Large intestine (tissue), 3 donors: ENCODE results near the gene MYOG. TPM values are rescaled to one million over a fixed set of nuclear protein-coding genes. Genes with fewer than 3 reads are reported as not detected.

Experiments
- DNase-seq, 2 donors: peaks; one replicate each; pipeline versions ENCODE4 v3.0.0 to v3.0.0-alpha.2; 2013
- H3K27ac ChIP-seq: one replicate; pipeline ENCODE4 v1.5.1; 2013; ENCODE audit warnings: low read length
- H3K27me3 ChIP-seq: 2 replicates; pipeline ENCODE4 v1.6.1; 2013; ENCODE audit warnings: low read length; ENCODE audit not compliant: control insufficient read depth, insufficient read depth
- H3K36me3 ChIP-seq: 2 replicates; pipeline ENCODE4 v1.6.1; 2013; ENCODE audit warnings: low read length; ENCODE audit not compliant: control insufficient read depth, insufficient read depth
- H3K4me1 ChIP-seq: one replicate; pipeline ENCODE4 v1.6.1; 2013; ENCODE audit warnings: low read length; ENCODE audit not compliant: control insufficient read depth, insufficient read depth
- H3K4me3 ChIP-seq: one replicate; pipeline ENCODE4 v1.5.1; 2013; ENCODE audit warnings: low read length
- H3K9me3 ChIP-seq: one replicate; pipeline ENCODE4 v1.6.1; 2013; ENCODE audit warnings: mild to moderate bottlenecking, low read depth, low read length, moderate library complexity; ENCODE audit not compliant: control insufficient read depth
- WGBS: methylation state at CpG from one replicate; pipeline ENCODE4 v1.1.5; 2013; ENCODE audit warnings: low lambda C conversion rate; ENCODE audit not compliant: insufficient coverage; 5-methylcytosine and 5-hydroxymethylcytosine counted together
- polyA plus RNA-seq: library from polyadenylated mRNA; unstranded; fragments of 120-200 nt; gene quantifications from one replicate; pipeline ENCODE4 v1.2.1, GENCODE V29; 2013

The MYOG gene
- polyA plus RNA-seq, 1 donor: 0.66 TPM

- Histone ChIP-seq H3K9me3 (no peaks in the 10 kb centered on the region), H3K27me3 (peaks cover 71% of the 10 kb centered on the region), H3K4me1 (no peaks in the 10 kb centered on the region), H3K36me3 (no peaks in the 10 kb centered on the region), H3K4me3 (no peak overlapping the region), H3K27ac (no peak overlapping the region)
- WGBS: no CpG with 5 or more reads among the region's 3 CpGs
- DNase-seq: no peak
Observed at GRCh38 chr1:203078478-203078877, 7.3 kb downstream of the MYOG start.

GRCh38 chr1:203077956-203078355 lies 7.9 kb downstream of the MYOG start:
- WGBS: no CpG with 5 or more reads among the region's 2 CpGs

GRCh38 chr1:203077367-203077766 lies 8.4 kb downstream of the MYOG start:
- no peak for DNase-seq
- WGBS: no CpG with 5 or more reads among the region's 3 CpGs

More at GRCh38 chr1:203077956-203078355, 7.9 kb downstream of the MYOG start:
- DNase-seq: no peak
- Histone ChIP-seq H3K27ac (no peak overlapping the region), H3K4me1 (no peaks in the 10 kb centered on the region), H3K9me3 (no peaks in the 10 kb centered on the region), H3K27me3 (peaks cover 75% of the 10 kb centered on the region), H3K36me3 (no peaks in the 10 kb centered on the region), H3K4me3 (no peak overlapping the region)

GRCh38 chr1:203076031-203076511 lies 9.7 kb downstream of the MYOG start:
- no peak for DNase-seq
- Histone ChIP-seq H3K27me3 (peaks cover 61% of the 10 kb centered on the region), H3K4me3 (no peak overlapping the region), H3K4me1 (no peaks in the 10 kb centered on the region), H3K36me3 (no peaks in the 10 kb centered on the region), H3K27ac (no peak overlapping the region), H3K9me3 (no peaks in the 10 kb centered on the region)
- no CpG with 5 or more reads among the region's 30 CpGs for WGBS

More at GRCh38 chr1:203077367-203077766, 8.4 kb downstream of the MYOG start:
- H3K4me1 ChIP-seq: no peaks in the 10 kb centered on the region
- H3K27ac ChIP-seq: no peak overlapping the region
- no peaks in the 10 kb centered on the region for H3K9me3 ChIP-seq
- H3K36me3 ChIP-seq: no peaks in the 10 kb centered on the region
- peaks cover 73% of the 10 kb centered on the region for H3K27me3 ChIP-seq
- no peak overlapping the region for H3K4me3 ChIP-seq

GRCh38 chr1:203075236-203076030 lies 10.4 kb downstream of the MYOG start:
- WGBS: no CpG with 5 or more reads among the region's 56 CpGs
- Histone ChIP-seq H3K27ac (no peak overlapping the region), H3K4me1 (no peaks in the 10 kb centered on the region), H3K27me3 (peaks cover 58% of the 10 kb centered on the region), H3K36me3 (no peaks in the 10 kb centered on the region), H3K4me3 (peak overlapping the region; percentile 13), H3K9me3 (no peaks in the 10 kb centered on the region)
- peak in 1 of 2 donors; percentile 16 for DNase-seq

GRCh38 chr1:203074610-203075009 lies 11.2 kb downstream of the MYOG start:
- Histone ChIP-seq H3K4me1 (no peaks in the 10 kb centered on the region), H3K27me3 (peaks cover 51% of the 10 kb centered on the region), H3K4me3 (no peak overlapping the region), H3K9me3 (no peaks in the 10 kb centered on the region), H3K27ac (no peak overlapping the region), H3K36me3 (no peaks in the 10 kb centered on the region)
- DNase-seq: no peak

GRCh38 chr1:203073469-203073868 lies 12.3 kb downstream of the MYOG start:
- Histone ChIP-seq H3K27me3 (peaks cover 47% of the 10 kb centered on the region), H3K36me3 (no peaks in the 10 kb centered on the region), H3K27ac (no peak overlapping the region), H3K4me3 (no peak overlapping the region), H3K9me3 (no peaks in the 10 kb centered on the region), H3K4me1 (no peaks in the 10 kb centered on the region)
- no CpG with 5 or more reads among the region's 2 CpGs for WGBS
- DNase-seq: no peak

GRCh38 chr1:203072911-203073310 lies 12.9 kb downstream of the MYOG start:
- no CpG with 5 or more reads among the region's 3 CpGs for WGBS
- H3K27ac ChIP-seq: no peak overlapping the region
- no peaks in the 10 kb centered on the region for H3K4me1 ChIP-seq
- peaks cover 41% of the 10 kb centered on the region for H3K27me3 ChIP-seq
- H3K4me3 ChIP-seq: no peak overlapping the region
- no peak for DNase-seq
- H3K9me3 ChIP-seq: no peaks in the 10 kb centered on the region
- no peaks in the 10 kb centered on the region for H3K36me3 ChIP-seq

- DNase-seq: no peak
- Histone ChIP-seq H3K36me3 (no peaks in the 10 kb centered on the region), H3K27me3 (peaks cover 37% of the 10 kb centered on the region), H3K9me3 (no peaks in the 10 kb centered on the region), H3K4me1 (no peaks in the 10 kb centered on the region), H3K4me3 (no peak overlapping the region), H3K27ac (no peak overlapping the region)
- no CpG with 5 or more reads among the region's 7 CpGs for WGBS
Observed at GRCh38 chr1:203072002-203072602, 13.7 kb downstream of the MYOG start.

- Histone ChIP-seq H3K27ac (no peak overlapping the region), H3K4me3 (no peak overlapping the region)
- no CpG with 5 or more reads among the region's 4 CpGs for WGBS
Observed at GRCh38 chr1:203069030-203069747, 16.6 kb downstream of the MYOG start.

More at GRCh38 chr1:203069030-203069747, 16.6 kb downstream of the MYOG start:
- Histone ChIP-seq H3K9me3 (no peaks in the 10 kb centered on the region), H3K4me1 (no peaks in the 10 kb centered on the region), H3K27me3 (peaks cover 9% of the 10 kb centered on the region), H3K36me3 (no peaks in the 10 kb centered on the region)
- DNase-seq: no peak
